ENCODE measurements around the gene FAM187B. TPM values are rescaled to one million over a fixed set of nuclear protein-coding genes. Genes with fewer than 3 reads are reported as not detected.

The FAM187B gene
- total RNA-seq, 1 experiment from 2014 or later = not detected

DNA sequence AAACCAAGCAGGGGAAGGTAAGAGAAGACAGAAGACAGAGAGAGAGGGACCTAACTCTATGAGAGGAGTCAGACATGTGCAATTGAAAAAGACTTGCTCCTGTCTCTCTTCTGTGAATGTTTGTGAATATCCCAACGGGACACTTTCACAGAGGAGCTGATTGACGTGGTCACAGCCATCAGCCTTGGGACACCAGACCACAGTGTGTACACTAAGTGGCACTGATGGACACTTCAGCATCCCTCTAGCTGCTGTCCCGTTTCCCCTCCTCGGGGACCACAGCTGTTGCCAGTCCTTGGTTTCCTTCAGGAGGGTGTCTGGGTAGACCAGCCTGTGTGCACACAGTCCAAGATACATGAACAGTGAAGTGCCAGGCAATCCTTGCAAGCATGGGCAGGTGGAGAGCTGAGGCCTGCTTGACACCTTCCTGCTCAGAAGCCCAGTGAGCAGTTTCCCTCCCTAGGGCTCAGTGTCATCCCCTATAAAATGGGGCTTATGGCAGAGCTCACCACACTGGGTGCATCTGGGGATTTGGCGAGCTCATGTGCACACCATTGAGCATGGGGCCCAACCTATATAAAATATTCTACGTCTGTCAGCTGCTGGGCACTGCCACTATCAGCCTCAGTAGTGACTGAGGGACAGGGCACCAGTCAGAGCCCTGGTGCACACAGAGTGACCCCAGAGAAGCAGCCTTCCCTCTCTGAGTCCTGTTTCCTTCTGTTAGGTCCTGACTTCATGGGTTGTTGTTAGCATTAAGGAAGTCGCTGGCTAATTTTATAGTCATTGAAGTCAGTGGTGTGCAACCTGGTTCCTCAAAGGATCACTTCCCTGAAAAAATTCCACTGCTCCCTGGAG is 36.0 kb upstream of the FAM187B start:
- Histone ChIP-seq H3K27ac (ENCODE audit: low read depth, low read length, poor library complexity, severe bottlenecking) (no peak overlapping the region), H3K36me3 (ENCODE audit: insufficient read depth, low read length, poor library complexity, severe bottlenecking) (no peaks in the 10 kb centered on the region), H3K9me3 (ENCODE audit: low read depth, low read length, poor library complexity, severe bottlenecking) (no peaks in the 10 kb centered on the region), H3K4me3 (ENCODE audit: low read depth, low read length, poor library complexity, severe bottlenecking) (no peak overlapping the region), H3K27me3 (replicated peaks; ENCODE audit: insufficient read depth, low read depth, low read length, poor library complexity) (no peaks in the 10 kb centered on the region), H3K4me1 (ENCODE audit: insufficient read depth, low read length, poor library complexity, severe bottlenecking) (no peaks in the 10 kb centered on the region)
- ChIA-PET POLR2A (ENCODE audit: low non-redundant PET) (interaction anchor here (0.6 kb wide), 1 partner anchor 417 kb away, joined by 16 read pairs; no protein-coding TSS in a partner anchor), CTCF (interaction anchor here (0.6 kb wide), 1 partner anchor 23 kb away, joined by 4 read pairs; no protein-coding TSS in a partner anchor)
- BruUV-seq (replicated peaks) = no TSS peak
- no peak for DNase-seq (ENCODE audit: low spot score)
- TF ChIP-seq, protein P1, sequence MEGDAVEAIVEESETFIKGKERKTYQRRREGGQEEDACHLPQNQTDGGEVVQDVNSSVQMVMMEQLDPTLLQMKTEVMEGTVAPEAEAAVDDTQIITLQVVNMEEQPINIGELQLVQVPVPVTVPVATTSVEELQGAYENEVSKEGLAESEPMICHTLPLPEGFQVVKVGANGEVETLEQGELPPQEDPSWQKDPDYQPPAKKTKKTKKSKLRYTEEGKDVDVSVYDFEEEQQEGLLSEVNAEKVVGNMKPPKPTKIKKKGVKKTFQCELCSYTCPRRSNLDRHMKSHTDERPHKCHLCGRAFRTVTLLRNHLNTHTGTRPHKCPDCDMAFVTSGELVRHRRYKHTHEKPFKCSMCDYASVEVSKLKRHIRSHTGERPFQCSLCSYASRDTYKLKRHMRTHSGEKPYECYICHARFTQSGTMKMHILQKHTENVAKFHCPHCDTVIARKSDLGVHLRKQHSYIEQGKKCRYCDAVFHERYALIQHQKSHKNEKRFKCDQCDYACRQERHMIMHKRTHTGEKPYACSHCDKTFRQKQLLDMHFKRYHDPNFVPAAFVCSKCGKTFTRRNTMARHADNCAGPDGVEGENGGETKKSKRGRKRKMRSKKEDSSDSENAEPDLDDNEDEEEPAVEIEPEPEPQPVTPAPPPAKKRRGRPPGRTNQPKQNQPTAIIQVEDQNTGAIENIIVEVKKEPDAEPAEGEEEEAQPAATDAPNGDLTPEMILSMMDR (conservative IDR thresholded peaks at IDR 0.05; ENCODE audit: low read depth, low read length) = no peak
- TF ChIP-seq EZH2 (IDR thresholded peaks at IDR 0.05; ENCODE audit: borderline replicate concordance, low read depth, low read length, poor library complexity, severe bottlenecking) = no peak
- intact Hi-C loops (cut with micrococcal nuclease; ENCODE audit: unreplicated experiment) = no loop called here

DNA sequence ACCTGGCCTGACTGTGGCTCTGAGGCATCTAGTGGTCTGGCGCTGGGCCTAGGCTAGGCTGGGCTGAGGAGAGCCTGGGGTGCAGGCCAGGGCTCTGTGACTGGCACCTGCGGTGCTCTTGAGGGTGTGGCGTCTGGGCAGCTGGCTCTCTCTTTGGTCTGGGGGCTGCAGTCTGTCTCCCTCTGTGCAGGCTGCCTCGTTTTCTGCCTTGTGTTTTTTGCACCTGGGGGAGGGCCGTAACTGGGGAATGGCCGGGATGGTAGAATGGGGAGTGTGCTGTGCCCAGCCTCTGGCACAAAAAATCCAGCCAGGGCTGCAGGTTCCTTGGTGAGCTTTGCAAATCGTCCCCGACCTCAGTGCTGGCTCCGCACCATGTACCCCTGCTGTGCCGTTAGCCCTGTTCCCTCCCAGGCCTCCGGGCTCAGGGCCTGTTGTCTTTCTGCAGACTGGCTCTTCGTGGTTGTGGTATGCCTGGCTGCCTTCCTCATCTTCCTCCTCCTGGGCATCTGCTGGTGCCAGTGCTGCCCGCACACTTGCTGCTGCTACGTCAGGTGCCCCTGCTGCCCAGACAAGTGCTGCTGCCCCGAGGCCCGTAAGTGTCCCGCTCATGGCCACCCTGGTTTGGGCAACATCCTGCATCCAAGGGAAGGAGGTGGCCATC is 33.7 kb upstream of the FAM187B start:
- no TSS peak for BruUV-seq (replicated peaks)
- POLR2A ChIA-PET (ENCODE audit: low non-redundant PET) = no interaction called here
- no peaks in the 10 kb centered on the region for H3K27me3 ChIP-seq (replicated peaks; ENCODE audit: insufficient read depth, low read depth, low read length, poor library complexity)
- intact Hi-C loops (cut with micrococcal nuclease; ENCODE audit: unreplicated experiment) = no loop called here
- no peak overlapping the region for H3K4me3 ChIP-seq (ENCODE audit: low read depth, low read length, poor library complexity, severe bottlenecking)
- no peaks in the 10 kb centered on the region for H3K9me3 ChIP-seq (ENCODE audit: low read depth, low read length, poor library complexity, severe bottlenecking)
- no peak overlapping the region for H3K27ac ChIP-seq (ENCODE audit: low read depth, low read length, poor library complexity, severe bottlenecking)
- DNase-seq (ENCODE audit: low spot score) = no peak
- no peaks in the 10 kb centered on the region for H3K4me1 ChIP-seq (ENCODE audit: insufficient read depth, low read length, poor library complexity, severe bottlenecking)
- TF ChIP-seq, protein P1 (conservative IDR thresholded peaks at IDR 0.05; ENCODE audit: low read depth, low read length) = no peak
- no peak for TF ChIP-seq EZH2 (IDR thresholded peaks at IDR 0.05; ENCODE audit: borderline replicate concordance, low read depth, low read length, poor library complexity, severe bottlenecking)
- H3K36me3 ChIP-seq (ENCODE audit: insufficient read depth, low read length, poor library complexity, severe bottlenecking) = no peaks in the 10 kb centered on the region
- CTCF ChIA-PET = no interaction called here

DNA sequence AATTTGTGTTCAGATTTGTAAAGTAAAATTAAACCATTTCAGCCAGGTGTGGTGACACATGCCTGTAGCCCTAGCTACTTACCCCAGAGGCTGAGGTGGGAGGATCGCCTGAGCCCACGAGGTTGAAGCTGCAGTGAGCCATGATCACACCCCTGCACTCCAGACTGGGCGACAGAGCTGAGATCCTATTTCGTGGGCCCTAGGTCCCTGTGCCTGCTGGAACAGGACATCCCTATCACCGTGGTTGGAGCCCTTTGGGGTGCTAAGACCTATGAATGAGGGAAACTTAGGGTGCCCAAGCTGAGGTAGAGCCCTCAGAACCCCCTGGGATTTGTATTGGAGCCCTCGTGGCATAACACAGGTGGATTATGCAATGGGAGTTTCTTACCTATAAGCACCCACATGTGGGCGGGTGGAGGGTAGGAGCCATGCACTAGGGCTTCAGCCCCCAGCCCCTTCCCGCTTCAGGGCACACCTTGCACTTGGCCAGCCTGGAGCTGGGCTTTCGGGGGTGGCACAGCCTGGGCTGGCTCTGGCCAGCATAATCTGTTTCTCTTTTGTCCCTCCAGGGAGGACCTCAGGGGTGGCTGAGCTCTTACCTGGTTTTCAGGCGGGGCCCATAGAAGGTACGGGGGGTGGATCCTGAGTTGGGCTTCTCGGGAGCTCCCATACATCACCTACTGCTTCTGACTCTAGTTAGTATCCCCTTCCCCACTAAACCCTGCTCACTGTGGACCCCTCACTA is 33.0 kb upstream of the FAM187B start:
- ChIA-PET CTCF (no interaction called here), POLR2A (ENCODE audit: low non-redundant PET) (no interaction called here)
- TF ChIP-seq EZH2 (IDR thresholded peaks at IDR 0.05; ENCODE audit: borderline replicate concordance, low read depth, low read length, poor library complexity, severe bottlenecking) = no peak
- TF ChIP-seq, protein P1 (conservative IDR thresholded peaks at IDR 0.05; ENCODE audit: low read depth, low read length) = no peak

More for the DNA sequence above, 33.0 kb upstream of the FAM187B start:
- Histone ChIP-seq H3K27me3 (replicated peaks; ENCODE audit: insufficient read depth, low read depth, low read length, poor library complexity) (no peaks in the 10 kb centered on the region), H3K4me3 (ENCODE audit: low read depth, low read length, poor library complexity, severe bottlenecking) (no peak overlapping the region), H3K4me1 (ENCODE audit: insufficient read depth, low read length, poor library complexity, severe bottlenecking) (no peaks in the 10 kb centered on the region), H3K9me3 (ENCODE audit: low read depth, low read length, poor library complexity, severe bottlenecking) (no peaks in the 10 kb centered on the region), H3K27ac (ENCODE audit: low read depth, low read length, poor library complexity, severe bottlenecking) (no peak overlapping the region), H3K36me3 (ENCODE audit: insufficient read depth, low read length, poor library complexity, severe bottlenecking) (no peaks in the 10 kb centered on the region)
- BruUV-seq (replicated peaks) = no TSS peak
- no peak for DNase-seq (ENCODE audit: low spot score)
- intact Hi-C loops (cut with micrococcal nuclease; ENCODE audit: unreplicated experiment) = no loop called here

Data from A673 (cell line).